GM18526 (cell line): ENCODE data around the gene APBA3.

ENCODE experiments used
- POLR2A ChIP-seq: IDR thresholded peaks from 3 replicates; pipeline ENCODE4 v1.6.1; 2011; ENCODE audit not compliant: insufficient read length; ENCODE audit errors: extremely low read depth

Gene APBA3

DNA sequence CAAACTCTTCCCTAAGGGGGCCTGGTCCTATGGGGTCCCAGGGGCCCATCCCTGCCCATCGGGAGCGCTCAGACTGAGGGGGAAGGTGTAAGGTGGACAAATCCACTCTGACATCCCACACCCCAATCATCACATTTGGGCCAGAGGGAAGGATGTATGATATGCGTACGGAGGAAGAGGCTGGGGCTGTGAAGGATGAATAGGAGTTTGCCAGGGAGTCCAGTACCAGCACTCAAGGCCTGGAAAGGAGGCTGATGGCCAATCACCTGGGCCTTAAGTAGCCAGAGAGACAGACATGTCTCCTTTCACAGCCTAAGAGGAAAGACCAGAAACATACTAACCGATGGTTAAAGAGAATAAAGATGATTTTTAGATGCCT, 38.4 kb downstream of the APBA3 start:
- TF ChIP-seq POLR2A, result no peak

DNA sequence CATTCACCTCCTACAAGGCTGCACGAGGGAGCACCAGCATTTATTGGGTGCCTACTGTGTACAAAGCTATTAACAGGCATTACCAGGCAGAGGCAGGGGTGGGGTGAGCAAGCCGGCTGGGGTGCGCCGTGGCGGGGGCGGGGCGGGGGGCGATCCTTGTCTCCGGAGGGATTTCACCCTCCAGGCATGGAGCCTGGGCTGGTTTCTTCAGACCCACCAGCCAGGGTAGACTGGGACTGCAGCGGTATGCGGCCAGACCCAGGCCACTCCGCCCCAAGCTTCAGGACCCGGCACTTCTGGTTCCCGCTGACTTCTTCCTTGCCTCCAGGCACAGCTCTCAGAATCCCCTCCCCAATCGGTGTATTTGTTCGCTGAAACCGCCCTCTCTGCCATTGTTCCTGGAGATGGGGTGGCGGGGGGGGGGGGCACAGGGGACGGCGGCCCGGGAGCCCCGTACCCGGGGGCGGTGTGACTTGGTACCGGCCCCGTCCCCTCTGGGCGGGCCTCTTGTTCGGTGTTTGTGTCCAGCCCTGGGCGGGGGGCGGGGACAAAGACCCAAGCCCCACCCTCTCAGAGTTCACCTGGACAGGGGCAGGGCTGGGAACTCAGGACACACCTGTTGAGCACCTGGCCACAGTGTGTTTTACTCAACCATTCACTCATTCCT, 38.9 kb downstream of the APBA3 start:
- no peak for TF ChIP-seq POLR2A

- TF ChIP-seq POLR2A, result no peak
These were observed 39.5 kb downstream of the APBA3 start for GRCh38 chr19:3721887-3722442.

DNA sequence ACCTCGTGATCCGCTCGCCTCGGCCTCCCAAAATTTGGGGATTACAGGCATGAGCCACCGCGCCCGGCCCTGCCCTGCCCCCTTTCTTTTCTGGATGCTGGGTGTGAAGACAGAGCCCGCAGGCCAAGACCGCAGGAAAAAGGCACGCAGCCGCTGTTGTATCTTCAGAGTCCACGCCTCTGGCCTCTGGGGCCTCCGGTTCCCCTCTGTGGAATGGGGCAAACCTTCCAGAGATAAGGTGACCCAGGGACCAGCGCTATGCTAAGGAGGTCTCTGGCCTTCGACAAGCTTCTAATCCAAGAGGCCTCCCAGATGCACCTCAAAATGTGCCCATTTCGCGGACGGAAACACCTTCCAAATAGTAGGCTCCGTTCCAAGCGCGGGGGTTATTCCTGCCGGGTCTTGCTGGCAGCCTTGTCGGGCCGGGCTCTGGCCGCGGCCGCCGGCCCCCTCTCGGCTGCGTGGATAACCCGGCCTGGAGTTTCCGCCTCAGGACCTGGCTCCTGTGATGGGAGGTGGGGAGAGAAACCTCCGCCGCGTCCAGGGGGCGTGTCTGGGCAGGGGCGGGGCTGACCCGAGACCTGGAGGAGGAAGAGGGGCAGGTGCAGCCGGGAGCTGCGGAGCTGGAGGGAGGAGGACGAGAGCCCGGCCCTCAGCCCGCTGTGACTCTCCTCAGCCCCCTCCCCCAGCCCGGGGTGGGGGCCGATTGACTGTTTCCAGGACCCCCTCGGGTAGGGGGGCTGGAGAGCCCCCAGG, 40.2 kb downstream of the APBA3 start:
- no peak for TF ChIP-seq POLR2A

DNA sequence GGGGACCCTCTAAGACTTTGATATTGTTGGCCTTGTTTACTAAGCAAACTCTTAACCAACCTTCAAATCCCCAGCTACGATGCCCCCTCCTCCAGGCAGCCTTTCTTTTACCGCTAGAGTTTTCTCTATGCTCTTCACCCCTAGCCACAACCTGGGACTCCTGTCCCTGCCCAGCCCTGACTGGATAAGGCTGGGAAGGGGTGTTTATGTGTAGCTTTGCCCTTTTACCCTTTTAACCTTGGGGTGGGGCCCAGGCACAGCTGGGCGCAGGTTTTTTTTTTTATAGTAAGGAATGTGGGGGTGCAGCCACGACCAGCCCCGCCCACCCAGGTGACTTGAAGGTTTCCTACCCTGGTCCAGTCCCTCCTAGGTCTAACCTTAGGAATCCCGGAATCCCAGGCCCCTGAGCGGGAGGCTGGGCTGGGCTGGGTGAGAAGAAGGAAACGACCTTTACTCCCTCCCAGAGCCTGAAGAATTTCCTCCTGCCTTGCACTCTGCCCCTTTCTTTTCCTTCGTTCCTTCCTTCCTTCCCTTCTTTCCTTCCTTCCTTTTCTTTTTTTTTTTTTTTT, 41.1 kb downstream of the APBA3 start:
- no peak for TF ChIP-seq POLR2A

DNA sequence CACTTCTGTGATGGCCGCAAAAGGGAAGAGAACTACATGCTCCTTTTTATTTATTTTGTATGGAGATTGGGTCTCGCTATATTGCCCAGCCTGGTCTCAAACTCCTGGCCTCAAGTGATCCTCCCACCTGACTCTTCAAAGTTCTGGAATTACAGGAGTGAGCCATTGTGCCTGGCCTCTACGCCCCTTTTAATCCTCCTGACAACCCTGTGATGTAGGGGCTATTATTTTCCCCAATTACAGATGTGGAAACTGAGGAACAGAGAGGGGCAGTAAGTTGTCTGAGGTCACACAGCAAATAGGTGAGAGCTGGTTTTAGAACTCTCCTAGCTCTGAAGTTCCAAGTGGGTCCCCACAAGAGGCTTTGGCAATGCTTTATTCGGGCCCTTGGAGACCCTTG, 41.6 kb downstream of the APBA3 start:
- no peak for TF ChIP-seq POLR2A

DNA sequence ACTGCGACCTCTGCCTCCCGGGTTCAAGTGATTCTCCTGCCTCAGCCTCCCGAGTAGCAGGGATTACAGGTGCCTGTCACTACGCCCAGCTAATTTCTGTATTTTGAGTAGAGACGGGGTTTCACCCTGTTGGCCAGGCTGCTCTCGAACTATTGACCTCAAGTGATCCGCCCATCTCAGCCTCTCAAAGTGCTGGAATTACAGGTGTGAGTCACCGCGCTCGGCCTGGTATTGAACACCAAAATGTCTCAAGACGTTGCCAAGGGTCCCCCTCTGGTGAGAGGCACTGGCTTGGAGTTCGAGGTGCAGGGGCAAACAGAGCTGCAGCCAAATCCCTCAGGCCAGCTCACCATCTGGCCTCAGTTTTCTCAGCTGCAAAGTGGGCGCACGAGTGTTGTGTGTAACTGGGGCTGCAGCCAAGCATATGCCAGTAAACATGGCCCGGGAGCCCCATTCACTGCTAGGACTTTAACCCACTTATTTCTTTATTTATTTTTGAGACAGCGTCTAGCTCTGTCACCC, 45.3 kb downstream of the APBA3 start:
- TF ChIP-seq POLR2A, result no peak

GRCh38 chr19:3712663-3713611, 48.6 kb downstream of the APBA3 start:
- TF ChIP-seq POLR2A, result no peak

DNA sequence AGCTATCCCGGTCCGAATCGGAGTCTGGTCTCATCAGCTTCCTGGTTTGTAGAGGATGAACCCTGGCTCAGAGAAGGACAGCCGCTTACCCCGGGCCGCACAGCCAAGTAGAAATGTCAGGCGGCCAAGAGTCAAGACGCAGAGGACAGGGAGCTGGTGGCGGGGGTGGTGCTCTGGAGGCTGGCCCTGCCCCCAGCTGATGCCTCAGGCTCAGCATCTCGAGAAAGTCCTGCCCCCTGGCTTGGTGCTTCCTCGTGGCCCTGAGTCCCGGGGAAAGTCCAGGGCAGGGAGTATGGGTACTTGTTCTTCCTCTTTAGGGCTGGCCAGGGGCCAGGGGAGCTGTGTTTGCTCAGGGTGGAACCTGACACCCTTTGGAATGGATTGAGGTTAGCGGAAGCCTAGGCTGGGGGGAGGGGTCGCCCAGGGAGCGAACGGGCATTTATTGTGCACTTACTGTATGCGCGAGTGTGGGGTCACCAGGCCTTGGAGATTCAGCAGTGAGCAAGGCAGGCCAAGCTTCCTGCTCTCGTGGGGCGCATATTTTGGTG, 51.2 kb downstream of the APBA3 start:
- no peak for TF ChIP-seq POLR2A

DNA sequence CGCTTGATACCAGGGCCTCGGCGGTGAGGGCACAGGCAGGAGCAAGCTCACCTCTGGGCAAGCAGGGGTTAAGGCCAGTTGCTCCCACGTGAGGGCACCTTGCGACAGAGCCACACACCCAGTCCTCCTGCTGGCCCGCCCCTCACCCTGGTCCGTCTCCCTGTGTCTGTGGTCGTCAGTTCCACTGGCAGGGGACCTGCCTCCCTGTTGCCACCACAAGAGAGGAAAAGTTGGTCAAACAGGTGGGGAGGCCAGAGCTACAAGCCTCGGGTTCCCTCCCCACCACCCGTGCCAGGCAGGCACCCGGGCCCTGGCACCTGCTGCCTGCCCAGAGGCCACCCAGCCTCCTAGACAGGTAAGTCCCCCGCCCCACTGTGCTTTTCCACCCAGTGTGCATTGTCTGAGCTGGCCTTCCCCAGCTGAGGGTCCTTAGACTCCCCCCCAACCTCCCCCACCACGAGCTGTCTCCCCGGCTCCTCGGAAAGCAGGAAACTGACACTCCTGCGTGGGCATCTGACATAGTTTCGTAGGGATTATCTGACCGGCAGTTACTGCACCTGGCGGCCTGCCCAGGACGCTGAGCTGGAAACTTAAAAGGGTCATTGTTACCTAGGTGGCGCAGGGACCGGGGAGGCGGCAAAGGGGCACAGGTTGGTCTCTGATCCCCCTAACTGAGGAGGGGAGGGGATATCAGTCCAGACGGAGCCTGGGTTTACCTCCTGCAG, 53.1 kb downstream of the APBA3 start, which contains the start of gene TJP3:
TJP3 (plus strand) TSS at position 178 of the 725 bp plus-strand sequence. CDS start 20,049 bp downstream, outside the sequence.
- no peak for TF ChIP-seq POLR2A

DNA sequence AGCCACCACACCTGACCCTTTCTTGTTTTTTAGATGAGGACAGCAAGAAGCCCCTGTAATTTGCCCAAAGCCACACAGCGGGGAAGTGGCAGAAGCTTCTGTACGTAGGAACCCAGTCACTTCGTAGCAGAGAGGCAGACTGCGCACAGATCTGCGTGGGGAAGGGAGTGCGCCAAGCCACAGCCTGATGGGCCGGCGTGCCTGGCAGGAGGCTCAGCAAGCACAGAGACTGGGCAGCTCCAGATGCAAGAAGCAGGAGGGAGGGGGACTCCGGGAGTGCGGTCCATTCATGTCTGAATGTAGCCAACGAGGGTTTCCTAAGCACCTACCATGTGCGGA, 53.7 kb downstream of the APBA3 start:
- no peak for TF ChIP-seq POLR2A

GRCh38 chr19:3701200-3701599, 60.3 kb downstream of the APBA3 start:
- TF ChIP-seq POLR2A, result no peak
